Measurements from ENCODE around the gene CAMK2D. TPM values are rescaled to one million over a fixed set of nuclear protein-coding genes. Genes with fewer than 3 reads are reported as not detected.

Gene CAMK2D
- total RNA-seq, 1 donor, result 378 TPM

- no peak for DNase-seq (ENCODE audit: low read depth)
- no peak for TF ChIP-seq CTCF (IDR thresholded peaks at IDR 0.05; ENCODE audit: insufficient read depth, low read length)
- no peak overlapping the region for H3K4me3 ChIP-seq (ENCODE audit: low read depth, low read length)
These were observed 127.2 kb downstream of the CAMK2D start for GRCh38 chr4:113634081-113634969.

- H3K4me3 ChIP-seq (ENCODE audit: low read depth, low read length), result no peak overlapping the region
- no peak for TF ChIP-seq CTCF (IDR thresholded peaks at IDR 0.05; ENCODE audit: insufficient read depth, low read length)
- DNase-seq (ENCODE audit: low read depth), result no peak
These were observed 128.1 kb downstream of the CAMK2D start for GRCh38 chr4:113633467-113633866.

GRCh38 chr4:113628711-113629110 is 132.8 kb downstream of the CAMK2D start:
- no peak for TF ChIP-seq CTCF (IDR thresholded peaks at IDR 0.05; ENCODE audit: insufficient read depth, low read length)

GRCh38 chr4:113627321-113627720 is 134.2 kb downstream of the CAMK2D start:
- no peak for DNase-seq (ENCODE audit: low read depth)
- H3K4me3 ChIP-seq (ENCODE audit: low read depth, low read length), result no peak overlapping the region
- TF ChIP-seq CTCF (IDR thresholded peaks at IDR 0.05; ENCODE audit: insufficient read depth, low read length), result no peak

More at GRCh38 chr4:113628711-113629110, 132.8 kb downstream of the CAMK2D start:
- DNase-seq (ENCODE audit: low read depth), result no peak
- H3K4me3 ChIP-seq (ENCODE audit: low read depth, low read length), result no peak overlapping the region

GRCh38 chr4:113625902-113626301 is 135.6 kb downstream of the CAMK2D start:
- no peak for TF ChIP-seq CTCF (IDR thresholded peaks at IDR 0.05; ENCODE audit: insufficient read depth, low read length)
- no peak for DNase-seq (ENCODE audit: low read depth)
- no peak overlapping the region for H3K4me3 ChIP-seq (ENCODE audit: low read depth, low read length)

GRCh38 chr4:113623274-113623894 is 138.2 kb downstream of the CAMK2D start:
- no peak for DNase-seq (ENCODE audit: low read depth)
- no peak overlapping the region for H3K4me3 ChIP-seq (ENCODE audit: low read depth, low read length)
- TF ChIP-seq CTCF (IDR thresholded peaks at IDR 0.05; ENCODE audit: insufficient read depth, low read length), result no peak

Data from fibroblast of the aortic adventitia (primary cell).